T-helper 1 cell treated with Interleukin-12 subunit alpha and Interleukin-12 subunit beta and Interleukin-4 antibody, amounts not matched to agents 30 ng/mL and 1 ng/mL, for 36 hours (primary cell): Measurements from ENCODE around the gene UBE2D4. TPM values are rescaled to one million over a fixed set of nuclear protein-coding genes. Genes with fewer than 3 reads are reported as not detected.
"Not testable (repeated sequence)": the region's sequence is repeated elsewhere in the genome, so short reads cannot be mapped to it uniquely, and the experiment has no call there.

ENCODE experiments used
- intact Hi-C: fragments of 100-400 bp; cut with micrococcal nuclease; formaldehyde crosslinking; loops from one replicate; pipeline ENCODE4 v1.15.1; 2024
- total RNA-seq: library from RNA; stranded (reverse); gene quantifications from 2 replicates; pipeline ENCODE4 v1.2.3, GENCODE V29; 2022

Gene UBE2D4
- total RNA-seq, 1 donor from 2014 or later: 10.0 TPM

DNA sequence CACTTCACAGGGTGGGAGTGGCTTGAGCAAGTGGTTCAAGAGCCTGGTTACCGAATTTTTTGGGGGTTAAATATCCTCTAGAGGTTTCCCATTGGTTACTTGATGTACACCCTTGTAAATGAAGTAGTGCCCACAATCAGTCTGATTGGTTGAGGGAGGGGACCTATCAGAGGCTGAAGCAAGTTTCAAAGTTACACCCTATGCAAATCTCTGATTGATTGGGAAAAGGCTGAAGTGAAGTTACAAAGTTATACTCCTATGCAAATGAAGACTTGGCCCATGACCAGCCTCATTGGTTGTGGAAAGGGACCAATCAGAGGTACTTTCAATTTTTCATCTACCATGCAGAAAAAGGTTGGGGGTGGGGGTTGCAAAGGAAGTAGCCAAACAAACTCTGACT is 34.7 kb downstream of the UBE2D4 start:
- intact Hi-C loops: no loop called here

DNA sequence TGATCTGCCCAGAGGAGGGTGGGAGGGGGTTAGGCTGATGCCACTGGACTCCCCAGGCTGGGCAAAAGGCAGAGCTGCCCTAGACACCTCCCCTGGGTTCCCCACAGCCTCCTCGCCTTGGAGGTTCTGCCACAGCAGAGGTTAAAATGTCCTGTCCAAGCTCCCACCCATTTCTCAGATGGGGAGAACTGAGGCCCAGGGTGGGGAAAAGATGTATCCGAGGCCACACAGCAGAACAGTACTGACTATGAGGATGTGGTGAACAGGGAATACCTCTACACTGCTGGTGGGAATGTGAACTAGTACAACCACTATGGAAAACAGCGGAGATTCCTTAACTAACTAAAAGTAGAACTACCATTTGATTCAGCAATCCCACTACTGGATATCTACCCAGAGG is 40.2 kb downstream of the UBE2D4 start:
- intact Hi-C loops: not testable (repeated sequence)

DNA sequence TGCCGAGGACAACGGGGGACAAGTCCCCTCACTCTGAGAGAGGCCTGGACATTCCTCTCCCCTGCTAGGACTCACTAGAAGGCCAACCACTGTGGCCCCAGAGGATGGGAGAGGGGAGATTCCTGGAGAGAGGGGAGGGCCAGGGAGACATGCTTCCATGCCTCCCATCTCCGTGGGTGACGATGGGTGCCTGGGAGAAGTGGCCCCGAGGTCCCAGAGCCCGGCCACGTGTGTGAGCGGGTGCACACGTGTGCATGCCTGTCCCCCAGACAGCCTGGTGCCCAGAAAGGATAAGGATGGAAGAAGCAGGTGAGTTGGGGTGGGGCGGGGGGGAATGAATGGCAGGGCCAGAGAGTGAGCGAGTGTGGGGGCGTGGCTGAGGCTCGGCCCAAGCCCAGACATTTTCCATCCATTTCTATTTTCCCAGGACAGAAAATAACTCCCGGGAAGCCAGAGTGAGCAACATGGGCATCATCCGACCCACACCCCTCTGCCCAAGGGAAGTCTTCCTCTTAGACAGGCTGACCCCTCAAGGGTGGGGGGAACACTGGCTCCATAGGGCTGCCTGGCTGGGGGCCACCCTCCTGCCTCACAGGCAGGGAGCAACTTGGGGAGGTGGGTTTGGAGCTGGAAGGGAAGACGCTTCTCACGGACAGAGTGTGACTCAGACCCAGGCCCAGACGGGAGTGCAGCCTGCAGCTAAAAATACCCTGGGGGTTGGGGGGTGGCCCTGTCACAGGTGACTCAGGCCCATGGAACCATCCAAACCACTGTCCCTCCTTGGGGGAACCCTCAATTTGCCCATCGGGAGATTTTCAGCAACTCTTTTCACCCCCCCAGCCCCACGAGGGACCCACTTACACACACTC is 42.2 kb downstream of the UBE2D4 start:
- intact Hi-C loops: not testable (repeated sequence)

DNA sequence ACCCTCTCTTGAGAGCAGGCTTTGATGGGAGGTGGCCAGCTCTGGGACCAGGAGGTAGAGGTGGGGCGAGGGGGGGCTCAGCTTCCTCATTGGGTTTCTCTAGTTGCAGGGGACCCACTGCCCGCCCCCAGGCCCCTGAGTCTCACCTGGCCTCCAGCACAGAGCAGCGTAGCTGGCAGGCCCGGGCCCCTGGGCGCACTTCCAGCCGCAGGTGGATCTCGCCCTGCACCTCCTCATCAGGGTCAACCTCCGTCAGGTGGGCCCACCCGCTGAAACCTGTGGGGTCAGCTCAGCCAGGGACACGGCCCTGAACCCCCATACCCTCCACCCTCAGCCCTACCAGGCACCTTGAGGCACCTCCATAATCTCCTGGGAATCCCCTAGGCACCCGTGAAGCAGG is 43.4 kb downstream of the UBE2D4 start:
- intact Hi-C loops: not testable (repeated sequence)

DNA sequence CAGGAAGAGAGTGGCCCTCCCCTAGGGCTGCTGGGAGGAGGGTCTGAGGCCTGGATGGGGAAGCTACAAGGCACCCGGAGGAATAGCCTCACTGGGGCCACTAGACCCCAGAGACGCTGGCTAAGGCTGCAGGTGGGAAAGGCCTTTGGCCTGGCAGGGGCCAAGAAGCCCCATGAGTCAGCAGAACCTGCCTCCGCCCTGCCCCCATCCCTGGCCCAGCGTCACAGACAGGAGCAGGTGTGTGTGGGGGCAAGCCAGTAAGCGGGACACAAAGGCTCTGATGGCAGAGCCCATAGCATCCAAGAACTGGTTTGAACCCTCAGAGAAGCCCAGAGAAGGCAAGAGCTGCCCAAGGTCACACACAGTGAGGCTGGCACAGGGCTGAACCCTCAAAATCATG is 44.5 kb downstream of the UBE2D4 start:
- intact Hi-C loops: not testable (repeated sequence)

DNA sequence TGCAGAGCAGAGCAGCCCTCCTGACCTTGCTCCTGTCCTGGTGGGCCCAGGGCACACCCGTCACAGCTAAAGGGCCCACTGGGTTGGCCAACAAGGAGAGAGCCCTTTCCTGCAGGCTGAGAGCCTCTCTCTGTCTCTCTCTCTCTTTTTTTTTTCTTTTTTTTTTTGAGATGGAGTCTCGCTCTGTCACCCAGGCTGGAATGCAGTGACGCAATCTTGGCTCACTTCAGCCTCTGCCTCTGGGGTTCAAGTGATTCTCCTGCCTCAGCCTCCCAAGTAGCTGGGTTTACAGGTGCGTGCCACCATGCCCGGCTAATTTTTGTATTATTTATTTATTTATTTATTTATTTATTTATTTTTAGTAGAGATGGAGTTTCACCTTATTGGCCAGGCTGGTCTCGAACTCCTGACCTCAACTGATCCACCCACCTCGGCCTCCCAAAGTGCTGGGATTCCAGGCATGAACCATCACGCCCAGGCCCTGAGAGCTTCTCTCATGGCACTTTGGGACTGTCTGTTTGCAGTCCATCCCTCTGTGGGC is 47.9 kb downstream of the UBE2D4 start:
- intact Hi-C loops: not testable (repeated sequence)

DNA sequence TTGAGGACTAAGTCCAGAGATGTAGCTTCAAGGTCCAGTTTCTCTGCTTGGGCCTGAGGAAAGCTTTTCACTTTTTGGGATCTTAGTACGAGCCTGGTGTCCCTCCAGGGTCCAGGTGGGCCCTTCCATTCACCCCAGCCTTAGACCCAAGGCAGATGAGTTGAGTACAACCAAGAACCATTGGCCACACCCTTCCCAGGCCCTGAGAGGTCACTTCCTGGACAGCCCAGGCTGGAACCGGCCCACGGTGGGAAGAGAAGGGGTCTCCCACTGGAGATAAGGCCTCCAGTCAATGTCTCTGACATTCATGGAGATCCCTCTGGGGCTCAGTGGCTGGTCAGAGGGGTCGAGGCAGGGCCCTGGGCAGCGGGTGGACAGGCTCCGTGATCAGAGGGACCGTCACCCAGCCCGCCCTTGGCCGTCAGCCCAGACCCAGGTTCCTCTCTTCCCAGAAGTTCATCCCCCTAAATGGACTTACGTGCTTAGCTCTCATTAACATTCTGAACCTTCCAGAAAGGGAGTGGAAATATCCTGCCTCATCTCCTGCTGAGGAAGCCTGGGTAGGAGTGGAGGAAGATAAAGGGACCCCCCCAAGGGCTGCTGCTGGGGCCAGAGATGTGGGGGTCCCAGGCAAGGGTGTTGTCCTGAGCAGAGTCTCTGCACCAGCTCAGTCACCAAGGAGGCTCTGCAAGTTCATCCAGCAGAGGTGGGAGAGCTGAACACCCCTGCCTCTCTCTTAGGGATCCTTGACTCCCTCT is 48.7 kb downstream of the UBE2D4 start:
- intact Hi-C loops: not testable (repeated sequence)

DNA sequence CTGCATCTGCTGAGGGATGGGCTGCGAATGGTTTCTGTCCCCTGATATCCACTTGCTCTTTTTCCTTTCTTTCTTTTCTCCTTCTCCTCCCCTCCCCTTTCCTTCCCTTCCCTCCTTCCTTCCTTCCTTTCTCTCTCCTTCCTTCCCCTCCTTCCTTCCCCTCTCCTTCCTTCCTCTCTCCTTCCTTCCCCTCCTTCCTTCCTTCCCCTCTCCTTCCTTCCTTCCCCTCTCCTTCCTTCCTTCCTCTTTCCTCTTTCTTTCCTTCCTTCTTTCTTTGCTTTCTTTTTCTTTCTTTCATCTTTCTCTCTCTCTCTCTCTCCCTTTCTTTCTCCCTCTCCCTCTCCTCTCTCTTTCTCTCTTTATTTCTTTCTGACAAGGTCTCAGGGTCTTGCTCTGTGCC is 51.3 kb downstream of the UBE2D4 start:
- intact Hi-C loops: no loop called here

DNA sequence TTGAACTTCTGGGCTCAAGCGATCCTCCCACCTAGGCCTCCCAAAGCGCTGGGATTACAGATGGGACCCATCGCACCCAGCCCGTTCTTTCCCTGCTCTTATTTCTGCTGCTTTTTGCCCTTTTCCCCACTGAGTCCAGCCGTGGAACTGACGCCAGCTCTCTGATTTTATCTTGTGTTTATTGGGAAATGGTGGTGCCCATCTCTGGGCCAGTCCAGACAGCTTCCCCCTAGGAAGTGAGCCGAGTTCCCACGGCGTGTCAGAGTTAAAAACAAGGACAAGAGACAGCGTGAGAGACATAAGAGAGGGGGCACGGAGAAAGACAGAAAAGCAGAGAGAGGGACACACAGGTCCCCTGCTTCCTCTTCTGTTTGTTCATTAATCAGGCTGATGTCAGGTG is 51.9 kb downstream of the UBE2D4 start:
- intact Hi-C loops: not testable (repeated sequence)

DNA sequence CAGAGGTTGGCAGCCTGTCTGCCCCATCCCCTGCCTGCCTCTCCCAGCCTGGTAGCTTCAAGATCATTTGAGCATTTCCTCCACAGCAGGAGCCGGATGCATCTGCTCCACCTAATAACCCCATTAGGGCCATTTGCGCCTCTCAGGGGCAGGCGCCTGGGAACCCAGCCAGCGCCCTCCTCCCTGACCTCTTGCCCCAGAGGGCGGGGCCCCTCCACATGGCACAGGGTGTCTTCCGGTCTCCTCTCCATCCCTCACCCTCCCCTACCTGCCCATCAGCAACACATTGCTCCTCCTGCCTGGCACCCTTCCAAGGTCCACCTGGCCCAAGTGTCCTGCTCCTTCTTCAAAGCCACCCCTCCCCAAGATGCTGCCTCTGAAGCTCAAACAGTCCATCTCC is 56.6 kb downstream of the UBE2D4 start:
- intact Hi-C loops: not testable (repeated sequence)

DNA sequence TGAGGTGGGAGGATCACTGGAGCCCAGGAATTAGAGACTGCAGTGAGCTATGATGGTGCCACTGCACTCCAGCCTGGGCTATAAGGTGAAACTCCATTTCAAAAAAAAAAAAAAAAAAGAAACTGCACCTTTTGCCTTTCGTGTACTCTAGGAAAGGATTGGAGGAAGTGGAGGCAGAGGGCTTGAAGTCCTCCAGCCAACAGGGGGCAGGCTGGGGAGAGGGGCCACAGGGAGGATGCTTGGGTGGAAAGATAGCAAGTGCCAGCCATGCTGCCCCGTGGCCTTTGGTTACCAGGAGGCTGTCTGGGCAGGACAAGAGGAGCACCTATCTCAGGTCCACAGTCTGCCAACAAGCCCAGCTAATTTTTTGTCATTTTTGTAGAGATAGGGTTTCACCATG is 57.5 kb downstream of the UBE2D4 start:
- intact Hi-C loops: not testable (repeated sequence)

DNA sequence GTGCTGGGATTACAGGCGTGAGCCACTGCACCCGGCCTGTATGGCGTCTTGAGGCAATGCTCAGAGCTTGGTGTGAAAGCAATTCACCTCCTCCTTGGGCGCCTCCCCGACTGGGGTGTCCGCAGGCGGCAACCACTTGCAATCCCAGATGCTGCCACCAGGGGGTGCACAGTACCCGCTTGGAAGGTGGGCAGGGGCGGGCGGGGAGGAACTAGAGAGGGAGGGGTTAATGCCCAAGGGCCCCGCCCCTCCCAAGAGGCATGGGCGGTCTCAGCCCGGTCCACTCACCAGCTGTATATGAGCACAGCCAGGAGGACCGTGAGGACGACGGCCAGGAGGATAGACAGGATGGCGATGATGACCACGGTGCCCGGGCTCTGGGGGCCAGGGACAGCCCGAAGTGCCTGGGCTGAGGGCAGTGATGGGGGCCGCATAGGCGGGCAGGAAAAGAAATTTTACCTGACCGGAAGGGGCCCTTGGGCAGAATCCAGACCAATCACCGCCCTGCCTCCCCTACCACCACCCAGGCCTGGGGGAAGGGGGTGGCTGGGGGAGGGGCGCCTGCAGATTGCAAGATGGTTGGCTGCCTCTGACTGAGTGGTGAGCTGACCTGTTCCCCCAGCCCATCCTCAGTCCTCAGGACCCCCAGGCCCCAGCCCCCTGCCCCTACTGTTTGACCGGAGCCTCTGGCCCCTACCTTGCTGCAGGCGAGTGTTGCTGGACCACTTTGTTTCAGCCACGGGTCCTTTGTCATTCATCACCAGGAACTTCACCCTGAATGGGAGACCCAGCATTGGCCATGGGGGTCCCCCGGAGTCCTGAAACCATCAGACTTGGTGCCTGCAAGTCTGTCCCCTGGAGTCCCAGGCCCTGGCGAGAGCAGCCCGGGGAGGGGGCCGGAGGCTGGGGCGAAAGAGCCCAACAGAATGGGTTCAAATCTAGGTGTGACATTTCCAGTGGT is 59.9 kb downstream of the UBE2D4 start:
- intact Hi-C loops: not testable (repeated sequence)

DNA sequence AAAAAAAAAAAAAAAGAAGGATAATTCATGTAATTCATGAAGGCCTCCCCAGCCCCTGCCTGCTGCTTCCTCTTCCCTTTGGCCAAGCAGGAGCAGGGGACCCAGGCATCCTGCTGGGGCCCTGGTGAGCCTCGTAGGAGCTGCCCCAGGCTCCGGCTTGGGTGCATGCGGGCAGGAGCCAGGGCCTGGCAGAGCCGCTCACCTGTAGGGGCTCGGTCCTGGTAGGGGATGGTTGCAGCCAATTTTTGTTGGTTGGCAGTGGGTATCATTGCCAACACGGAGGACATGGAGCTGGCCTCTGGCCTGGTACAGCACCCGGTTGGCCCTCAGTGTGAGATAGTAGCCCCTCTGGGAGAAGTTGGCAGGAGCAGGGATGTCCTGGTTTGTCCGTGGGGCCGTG is 61.2 kb downstream of the UBE2D4 start:
- intact Hi-C loops: not testable (repeated sequence)

DNA sequence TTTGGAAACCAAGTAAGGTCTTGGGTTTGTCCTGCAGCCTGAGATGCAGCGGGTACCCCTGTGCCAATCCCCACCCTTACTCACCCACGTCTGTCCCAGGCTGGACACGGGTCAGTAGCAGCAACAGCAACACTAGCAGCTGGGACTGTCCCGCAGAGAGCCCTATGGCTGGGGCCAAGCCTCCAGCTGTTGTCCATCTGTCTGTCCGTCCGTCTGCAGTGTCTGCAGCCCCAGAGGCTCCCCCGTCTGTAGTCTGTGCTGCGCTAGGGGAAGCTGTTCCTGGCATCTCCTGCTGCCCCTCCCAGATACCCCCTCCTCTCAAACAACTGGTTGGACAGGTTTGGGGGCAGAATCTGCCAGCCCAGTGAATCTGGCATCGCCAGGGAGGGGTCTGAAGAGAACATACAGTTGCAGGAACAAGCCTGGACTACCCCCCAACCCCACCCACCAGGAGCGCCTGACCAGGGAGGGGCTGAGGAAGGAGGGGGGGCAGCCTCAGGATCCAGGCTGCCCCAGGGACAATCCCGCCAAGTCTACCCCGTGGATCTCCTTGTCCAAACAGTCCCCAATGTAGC is 63.9 kb downstream of the UBE2D4 start:
- intact Hi-C loops: not testable (repeated sequence)

DNA sequence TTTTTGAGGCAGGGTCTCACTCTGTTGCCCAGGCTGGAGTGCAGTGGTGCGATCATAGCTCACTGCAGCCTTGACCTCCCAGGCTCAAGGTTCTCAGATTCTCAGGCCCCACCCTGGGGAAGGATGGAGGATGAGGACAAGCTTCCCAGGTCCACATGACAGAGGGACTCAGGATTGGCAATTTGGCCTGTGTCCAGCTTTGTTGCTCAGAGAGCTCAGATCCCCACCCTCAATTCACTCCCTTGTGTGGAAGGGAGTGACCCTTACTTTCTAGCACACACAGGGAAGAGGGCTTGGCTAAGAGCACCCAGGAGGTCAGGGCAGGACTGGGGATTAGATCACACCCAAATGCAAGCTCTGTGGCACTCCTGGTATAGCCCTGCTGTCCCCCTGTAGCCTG is 64.6 kb downstream of the UBE2D4 start:
- intact Hi-C loops: not testable (repeated sequence)

DNA sequence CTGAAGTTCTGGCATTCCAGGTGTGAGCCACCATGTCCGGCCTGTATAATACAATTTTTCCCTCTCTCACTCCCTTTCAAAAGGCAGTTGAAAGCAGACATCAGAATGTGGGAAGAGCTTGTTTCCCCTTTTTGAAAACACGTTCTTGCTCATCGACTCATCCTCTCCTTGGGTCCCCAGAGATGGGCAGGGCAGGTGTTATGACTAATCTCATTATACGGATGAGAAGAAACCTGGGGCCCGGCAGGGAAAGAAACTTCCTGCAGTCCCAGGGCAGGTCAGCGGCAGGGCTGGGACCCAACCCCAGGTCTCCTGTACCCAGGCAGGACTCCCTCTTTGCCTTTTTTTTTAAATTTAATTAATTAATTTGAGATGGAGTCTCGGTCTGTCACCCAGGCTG is 66.7 kb downstream of the UBE2D4 start:
- intact Hi-C loops: not testable (repeated sequence)

DNA sequence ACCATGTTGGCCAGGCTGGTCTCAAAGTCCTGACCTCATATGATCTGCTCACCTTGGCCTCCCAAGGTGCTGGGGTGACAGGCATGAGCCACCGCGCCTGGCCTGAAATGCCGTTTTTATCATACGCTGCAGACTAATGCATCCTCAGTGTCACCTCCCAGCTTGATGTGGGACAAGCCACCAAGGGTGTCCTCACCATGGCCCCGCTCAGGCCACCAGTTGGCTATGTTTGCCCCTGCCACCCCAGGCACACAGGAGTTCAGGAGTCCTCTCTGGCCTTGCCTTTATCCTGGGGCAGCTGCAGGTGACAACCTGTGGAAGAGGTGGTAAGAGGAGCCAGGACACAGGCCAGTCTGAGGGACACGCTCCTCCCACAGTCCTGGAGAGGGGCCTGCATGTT is 68.4 kb downstream of the UBE2D4 start:
- intact Hi-C loops: not testable (repeated sequence)

DNA sequence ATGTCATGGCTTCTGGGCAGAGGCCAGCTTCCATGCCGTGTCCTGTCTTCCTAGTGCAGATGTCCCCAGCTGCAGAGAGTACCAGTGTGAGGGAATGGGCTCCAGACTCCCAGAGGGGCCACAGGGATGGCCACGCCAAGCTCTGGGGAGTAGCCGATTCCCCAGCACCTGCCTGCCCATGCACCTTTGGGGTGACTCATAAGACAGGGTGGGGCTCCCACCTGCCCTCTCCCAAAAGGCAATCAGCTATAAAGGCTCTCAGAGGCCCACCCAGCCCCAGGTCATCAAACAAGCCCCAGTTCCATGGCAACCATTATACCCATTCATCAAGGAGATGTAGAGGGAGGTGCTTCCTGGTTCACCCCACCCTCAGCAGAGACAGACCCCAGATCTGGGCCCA is 71.3 kb downstream of the UBE2D4 start, which contains the start of gene SPDYE1:
SPDYE1 (plus strand) TSS at position 366 of the 400 bp plus-strand sequence. CDS start 2,053 bp downstream, outside the sequence.
- intact Hi-C loops: not testable (repeated sequence)
